Panc1 (cell line): Measurements from ENCODE around the gene RASSF7.

Experiments used
- TCF7L2 ChIP-seq: IDR thresholded peaks from 2 replicates; pipeline ENCODE4 v1.6.1; 2011; ENCODE audit warnings: mild to moderate bottlenecking, low read depth, low read length, inconsistent platforms
- TF ChIP-seq, protein P1 (sequence below): fragments of 450-650 bp; IDR thresholded peaks from 2 replicates; pipeline ENCODE4 v1.5.1; 2017; ENCODE audit warnings: mild to moderate bottlenecking
- TF ChIP-seq, protein P2 (sequence below), 2 experiments: IDR thresholded peaks; 2 replicates each; pipeline ENCODE4 v1.6.1; 2011 to 2012; ENCODE audit warnings: low read depth in 2 of 2, control low read depth in 1 of 2, low read length in 1 of 2, mild to moderate bottlenecking in 1 of 2, moderate library complexity in 1 of 2; ENCODE audit not compliant: insufficient read depth in 1 of 2

DNA sequence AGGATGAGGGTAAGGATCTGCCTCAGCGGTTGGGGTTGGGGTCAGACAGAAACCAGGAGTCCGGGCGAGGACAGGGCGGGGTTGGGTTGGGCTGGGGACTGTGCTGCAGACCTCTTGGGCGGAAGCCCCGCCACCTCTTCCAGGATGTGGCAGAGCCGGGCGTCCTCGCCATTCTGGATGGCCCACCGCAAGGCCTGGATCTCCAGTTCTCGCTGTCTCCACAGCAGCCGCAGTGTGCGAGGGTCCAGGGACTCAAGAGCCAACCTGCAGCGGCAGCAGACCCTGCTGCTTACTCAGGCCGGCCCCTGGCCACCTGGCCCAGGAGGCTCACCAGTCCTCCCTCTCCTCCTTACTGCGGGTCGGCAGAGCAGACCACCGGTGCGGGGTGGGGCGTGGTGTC is 2.3 kb upstream of the RASSF7 start:
- TF ChIP-seq, protein P1, sequence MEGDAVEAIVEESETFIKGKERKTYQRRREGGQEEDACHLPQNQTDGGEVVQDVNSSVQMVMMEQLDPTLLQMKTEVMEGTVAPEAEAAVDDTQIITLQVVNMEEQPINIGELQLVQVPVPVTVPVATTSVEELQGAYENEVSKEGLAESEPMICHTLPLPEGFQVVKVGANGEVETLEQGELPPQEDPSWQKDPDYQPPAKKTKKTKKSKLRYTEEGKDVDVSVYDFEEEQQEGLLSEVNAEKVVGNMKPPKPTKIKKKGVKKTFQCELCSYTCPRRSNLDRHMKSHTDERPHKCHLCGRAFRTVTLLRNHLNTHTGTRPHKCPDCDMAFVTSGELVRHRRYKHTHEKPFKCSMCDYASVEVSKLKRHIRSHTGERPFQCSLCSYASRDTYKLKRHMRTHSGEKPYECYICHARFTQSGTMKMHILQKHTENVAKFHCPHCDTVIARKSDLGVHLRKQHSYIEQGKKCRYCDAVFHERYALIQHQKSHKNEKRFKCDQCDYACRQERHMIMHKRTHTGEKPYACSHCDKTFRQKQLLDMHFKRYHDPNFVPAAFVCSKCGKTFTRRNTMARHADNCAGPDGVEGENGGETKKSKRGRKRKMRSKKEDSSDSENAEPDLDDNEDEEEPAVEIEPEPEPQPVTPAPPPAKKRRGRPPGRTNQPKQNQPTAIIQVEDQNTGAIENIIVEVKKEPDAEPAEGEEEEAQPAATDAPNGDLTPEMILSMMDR = no peak
- TF ChIP-seq, protein P2, sequence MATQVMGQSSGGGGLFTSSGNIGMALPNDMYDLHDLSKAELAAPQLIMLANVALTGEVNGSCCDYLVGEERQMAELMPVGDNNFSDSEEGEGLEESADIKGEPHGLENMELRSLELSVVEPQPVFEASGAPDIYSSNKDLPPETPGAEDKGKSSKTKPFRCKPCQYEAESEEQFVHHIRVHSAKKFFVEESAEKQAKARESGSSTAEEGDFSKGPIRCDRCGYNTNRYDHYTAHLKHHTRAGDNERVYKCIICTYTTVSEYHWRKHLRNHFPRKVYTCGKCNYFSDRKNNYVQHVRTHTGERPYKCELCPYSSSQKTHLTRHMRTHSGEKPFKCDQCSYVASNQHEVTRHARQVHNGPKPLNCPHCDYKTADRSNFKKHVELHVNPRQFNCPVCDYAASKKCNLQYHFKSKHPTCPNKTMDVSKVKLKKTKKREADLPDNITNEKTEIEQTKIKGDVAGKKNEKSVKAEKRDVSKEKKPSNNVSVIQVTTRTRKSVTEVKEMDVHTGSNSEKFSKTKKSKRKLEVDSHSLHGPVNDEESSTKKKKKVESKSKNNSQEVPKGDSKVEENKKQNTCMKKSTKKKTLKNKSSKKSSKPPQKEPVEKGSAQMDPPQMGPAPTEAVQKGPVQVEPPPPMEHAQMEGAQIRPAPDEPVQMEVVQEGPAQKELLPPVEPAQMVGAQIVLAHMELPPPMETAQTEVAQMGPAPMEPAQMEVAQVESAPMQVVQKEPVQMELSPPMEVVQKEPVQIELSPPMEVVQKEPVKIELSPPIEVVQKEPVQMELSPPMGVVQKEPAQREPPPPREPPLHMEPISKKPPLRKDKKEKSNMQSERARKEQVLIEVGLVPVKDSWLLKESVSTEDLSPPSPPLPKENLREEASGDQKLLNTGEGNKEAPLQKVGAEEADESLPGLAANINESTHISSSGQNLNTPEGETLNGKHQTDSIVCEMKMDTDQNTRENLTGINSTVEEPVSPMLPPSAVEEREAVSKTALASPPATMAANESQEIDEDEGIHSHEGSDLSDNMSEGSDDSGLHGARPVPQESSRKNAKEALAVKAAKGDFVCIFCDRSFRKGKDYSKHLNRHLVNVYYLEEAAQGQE (IDR thresholded peaks at IDR 0.05; ENCODE audit: insufficient read depth in 1 of 2, low read depth in 2 of 2, low read length in 1 of 2) = no peak
- TF ChIP-seq TCF7L2 = no peak
